Neuronal stem cell (in vitro differentiated cells): Measurements from ENCODE around the gene WWOX.

Source experiments
- DNase-seq: peaks from one replicate; pipeline ENCODE4 v3.0.0-alpha.2; 2013; ENCODE audit warnings: low spot score
- H2AFZ ChIP-seq: one replicate; pipeline ENCODE4 v1.6.1; 2013; ENCODE audit warnings: mild to moderate bottlenecking, low read length, inconsistent platforms
- H2AK5ac ChIP-seq: 2 replicates; pipeline ENCODE4 v1.6.1; 2013; ENCODE audit warnings: low read depth, mild to moderate bottlenecking, inconsistent platforms, low read length, moderate library complexity, mixed read lengths
- H2BK120ac ChIP-seq: 2 replicates; pipeline ENCODE4 v1.6.1; 2013; ENCODE audit warnings: low read depth, mild to moderate bottlenecking, inconsistent platforms, low read length, moderate library complexity, mixed read lengths
- H2BK12ac ChIP-seq: one replicate; pipeline ENCODE4 v1.6.1; 2013; ENCODE audit warnings: low read length, inconsistent platforms
- H2BK15ac ChIP-seq: 2 replicates; pipeline ENCODE4 v1.6.1; 2013; ENCODE audit warnings: mild to moderate bottlenecking, low read length, inconsistent platforms, mixed read lengths
- H2BK5ac ChIP-seq: one replicate; pipeline ENCODE4 v1.6.1; 2013; ENCODE audit warnings: inconsistent platforms, mild to moderate bottlenecking, low read length, moderate library complexity
- H3K14ac ChIP-seq: one replicate; pipeline ENCODE4 v1.6.1; 2013; ENCODE audit warnings: low read length, inconsistent platforms
- H3K18ac ChIP-seq: 2 replicates; pipeline ENCODE4 v1.6.1; 2013; ENCODE audit warnings: low read length, inconsistent platforms
- H3K23ac ChIP-seq: 2 replicates; pipeline ENCODE4 v1.6.1; 2013; ENCODE audit warnings: low read depth, mild to moderate bottlenecking, mixed read lengths, low read length, inconsistent platforms; ENCODE audit not compliant: poor library complexity
- H3K27ac ChIP-seq: replicated peaks from 3 replicates; pipeline ENCODE4 v1.5.1; 2013; ENCODE audit warnings: low read length, inconsistent platforms
- H3K27me3 ChIP-seq, 3 experiments: 2 replicates each; pipeline ENCODE4 v1.6.1; 2013; ENCODE audit warnings: low read length in 3 of 3, mild to moderate bottlenecking in 2 of 3, inconsistent platforms in 1 of 3, low read depth in 1 of 3, mixed read lengths in 1 of 3, moderate library complexity in 1 of 3; ENCODE audit not compliant: control insufficient read depth in 3 of 3, insufficient read depth in 3 of 3
- H3K36me3 ChIP-seq, 2 donors: replicated peaks in 1 of 2; 2 replicates each; pipeline ENCODE4 v1.6.1; 2013; ENCODE audit warnings: low read length in 2 of 2; ENCODE audit not compliant: control insufficient read depth in 2 of 2, insufficient read depth in 2 of 2
- H3K4ac ChIP-seq: 2 replicates; pipeline ENCODE4 v1.6.1; 2013; ENCODE audit warnings: inconsistent platforms, mild to moderate bottlenecking, low read length, moderate library complexity
- H3K4me1 ChIP-seq, 2 donors: 1 replicate in 1 of 2; 2 replicates in 1 of 2; pipeline ENCODE4 v1.6.1; 2013; ENCODE audit warnings: low read length in 2 of 2, low read depth in 1 of 2; ENCODE audit not compliant: control insufficient read depth in 2 of 2, insufficient read depth in 1 of 2
- H3K4me2 ChIP-seq: one replicate; pipeline ENCODE4 v1.6.1; 2013; ENCODE audit warnings: mild to moderate bottlenecking, low read length, inconsistent platforms; ENCODE audit not compliant: insufficient read depth, poor library complexity, severe bottlenecking
- H3K4me3 ChIP-seq, 2 donors: 2 replicates each; pipeline ENCODE4 v1.5.1; 2013; ENCODE audit warnings: low read length in 2 of 2, mild to moderate bottlenecking in 2 of 2, inconsistent platforms in 1 of 2, moderate library complexity in 1 of 2
- H3K79me1 ChIP-seq: one replicate; pipeline ENCODE4 v1.6.1; 2013; ENCODE audit warnings: low read depth, mild to moderate bottlenecking, inconsistent platforms, low read length, moderate library complexity
- H3K9ac ChIP-seq: one replicate; pipeline ENCODE4 v1.6.1; 2013; ENCODE audit warnings: mild to moderate bottlenecking, low read depth, low read length, inconsistent platforms; ENCODE audit not compliant: poor library complexity
- H3K9me3 ChIP-seq, 2 donors: replicated peaks in 1 of 2; 2 replicates each; pipeline versions ENCODE3 to v1.6.1; 2013; ENCODE audit warnings: low read length in 2 of 2, mild to moderate bottlenecking in 2 of 2, inconsistent platforms in 1 of 2, low read depth in 1 of 2, mixed read lengths in 1 of 2, moderate library complexity in 1 of 2; ENCODE audit not compliant: control insufficient read depth in 2 of 2, insufficient read depth in 1 of 2
- H4K8ac ChIP-seq: one replicate; pipeline ENCODE4 v1.6.1; 2013; ENCODE audit warnings: low read depth, mild to moderate bottlenecking, inconsistent platforms, low read length, moderate library complexity
- H4K91ac ChIP-seq: one replicate; pipeline ENCODE4 v1.6.1; 2013; ENCODE audit warnings: low read length, low read depth, mild to moderate bottlenecking, inconsistent platforms; ENCODE audit not compliant: poor library complexity
- WGBS, 2 donors: extraction: QIAGEN DNeasy Blood & Tissue Kit; methylation state at CpG; one replicate each; pipeline ENCODE4 v1.1.7; 2013; ENCODE audit warnings: missing lambda C conversion rate in 2 of 2, mixed read lengths in 1 of 2; ENCODE audit not compliant: insufficient read length in 2 of 2, insufficient replicate concordance in 1 of 2; ENCODE audit errors: extremely low coverage in 2 of 2; 5-methylcytosine and 5-hydroxymethylcytosine counted together

Gene WWOX

DNA sequence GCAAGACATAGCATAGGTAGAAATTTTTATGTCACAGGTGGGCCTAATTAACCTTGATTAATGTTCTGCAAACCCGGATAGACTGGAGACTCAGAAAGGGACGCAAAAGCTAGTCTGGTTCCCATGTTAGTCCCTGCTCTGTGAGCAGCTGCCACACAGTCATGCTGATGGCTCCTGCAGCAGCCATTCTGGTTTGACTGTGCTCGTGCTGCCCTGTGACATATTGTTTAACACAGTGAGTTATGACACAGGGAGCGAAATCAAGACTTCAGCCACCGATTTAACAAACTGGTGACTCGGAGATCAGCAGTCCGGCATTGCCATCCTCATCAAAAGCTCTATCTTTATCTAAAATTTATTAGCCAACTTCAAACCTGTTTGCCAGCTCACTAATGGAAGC lies 169.8 kb downstream of the WWOX start:
- no peak overlapping the region for H2AFZ ChIP-seq
- H4K8ac ChIP-seq: no peak overlapping the region
- no peak overlapping the region for H3K4ac ChIP-seq
- peaks cover 0 to 2% of the 10 kb centered on the region in 2 donors for H3K4me1 ChIP-seq
- H3K9me3 ChIP-seq: peaks cover 0 to 4% of the 10 kb centered on the region in 2 donors
- no peak overlapping the region for H3K9ac ChIP-seq
- H3K4me3 ChIP-seq: no peak overlapping the region
- H2BK15ac ChIP-seq: no peak overlapping the region
- no peak overlapping the region for H2BK12ac ChIP-seq
- WGBS, 2 donors: no CpG with 5 or more reads among the region's 7 CpGs
- no peak overlapping the region for H2BK5ac ChIP-seq
- no peak overlapping the region for H3K14ac ChIP-seq
- no peak for DNase-seq
- H3K79me1 ChIP-seq: no peaks in the 10 kb centered on the region
- H3K27ac ChIP-seq: no peak overlapping the region
- no peak overlapping the region for H4K91ac ChIP-seq
- no peak overlapping the region for H3K18ac ChIP-seq
- no peaks in the 10 kb centered on the region for H3K36me3 ChIP-seq
- H2BK120ac ChIP-seq: no peak overlapping the region
- no peak overlapping the region for H2AK5ac ChIP-seq
- no peak overlapping the region for H3K23ac ChIP-seq
- H3K27me3 ChIP-seq: no peaks in the 10 kb centered on the region
- no peak overlapping the region for H3K4me2 ChIP-seq

DNA sequence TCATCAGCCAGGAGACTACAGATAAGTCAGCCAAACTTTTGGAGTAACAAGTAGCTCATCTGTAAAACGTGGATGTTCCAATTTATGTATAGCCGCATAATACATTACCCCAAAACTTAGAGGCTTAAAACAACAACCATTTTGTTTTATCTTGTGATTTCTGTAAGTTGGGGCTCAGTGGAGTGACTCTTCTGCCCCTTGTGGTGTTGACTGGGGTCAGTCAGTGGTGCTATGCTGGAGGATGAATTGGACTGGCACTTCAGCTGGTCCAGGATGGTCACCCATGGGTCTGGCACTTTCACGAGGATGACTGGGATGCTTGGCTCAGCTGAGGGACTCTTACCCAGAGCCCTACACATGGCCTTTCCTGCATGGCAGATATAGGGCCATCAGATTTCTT lies 172.5 kb downstream of the WWOX start:
- Histone ChIP-seq H2BK5ac (no peak overlapping the region), H2AK5ac (no peak overlapping the region), H2BK15ac (no peak overlapping the region), H3K14ac (no peak overlapping the region), H3K4me3 (no peak overlapping the region), H3K4me1 (peaks cover 2 to 10% of the 10 kb centered on the region in 2 donors), H3K9ac (no peak overlapping the region), H3K4ac (no peak overlapping the region), H3K27me3 (no peaks in the 10 kb centered on the region), H3K23ac (no peak overlapping the region), H4K91ac (no peak overlapping the region), H3K79me1 (no peaks in the 10 kb centered on the region), H3K4me2 (no peak overlapping the region), H3K27ac (no peak overlapping the region), H3K18ac (no peak overlapping the region), H2BK120ac (no peak overlapping the region), H4K8ac (no peak overlapping the region), H3K36me3 (no peaks in the 10 kb centered on the region), H2BK12ac (no peak overlapping the region), H3K9me3 (no peaks in the 10 kb centered on the region), H2AFZ (no peak overlapping the region)
- no peak for DNase-seq
- no CpG with 5 or more reads among the region's 3 CpGs for WGBS, 2 donors

DNA sequence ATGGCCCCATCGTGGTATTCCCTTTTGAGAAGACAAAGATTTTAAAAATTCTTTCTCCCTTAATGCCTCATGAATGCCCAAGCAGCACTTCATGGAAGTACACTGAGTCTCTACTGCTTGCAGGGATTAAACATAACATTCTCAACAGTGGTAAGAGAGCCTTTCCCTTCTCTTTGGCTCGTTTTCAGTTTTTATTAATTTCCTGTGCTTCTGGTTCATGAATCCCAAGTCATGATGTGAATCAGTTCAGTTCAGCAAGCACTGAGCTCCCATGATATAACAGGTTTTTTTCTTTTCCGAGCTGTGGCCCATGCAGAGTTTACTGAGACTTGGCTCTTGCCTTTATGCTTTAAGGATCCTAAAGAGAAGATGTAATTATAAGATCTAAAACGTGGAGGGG lies 175.3 kb downstream of the WWOX start:
- WGBS, 2 donors: no CpG with 5 or more reads among the region's 4 CpGs
- H2BK5ac ChIP-seq: no peak overlapping the region
- H3K14ac ChIP-seq: no peak overlapping the region
- no peak overlapping the region for H2AK5ac ChIP-seq
- H2BK15ac ChIP-seq: no peak overlapping the region
- H3K27me3 ChIP-seq: no peaks in the 10 kb centered on the region
- no peak for DNase-seq
- no peak overlapping the region for H3K4me2 ChIP-seq
- no peak overlapping the region for H2AFZ ChIP-seq
- H3K27ac ChIP-seq: no peak overlapping the region
- H3K36me3 ChIP-seq: no peaks in the 10 kb centered on the region
- no peak overlapping the region for H3K23ac ChIP-seq
- H4K8ac ChIP-seq: no peak overlapping the region
- no peaks in the 10 kb centered on the region for H3K79me1 ChIP-seq
- peaks cover 18 to 22% of the 10 kb centered on the region in 2 donors for H3K4me1 ChIP-seq
- no peak overlapping the region for H4K91ac ChIP-seq
- no peak overlapping the region for H3K18ac ChIP-seq
- H3K9ac ChIP-seq: no peak overlapping the region
- H3K4me3 ChIP-seq: no peak overlapping the region
- H2BK12ac ChIP-seq: no peak overlapping the region
- H3K4ac ChIP-seq: no peak overlapping the region
- H2BK120ac ChIP-seq: no peak overlapping the region
- no peaks in the 10 kb centered on the region for H3K9me3 ChIP-seq

DNA sequence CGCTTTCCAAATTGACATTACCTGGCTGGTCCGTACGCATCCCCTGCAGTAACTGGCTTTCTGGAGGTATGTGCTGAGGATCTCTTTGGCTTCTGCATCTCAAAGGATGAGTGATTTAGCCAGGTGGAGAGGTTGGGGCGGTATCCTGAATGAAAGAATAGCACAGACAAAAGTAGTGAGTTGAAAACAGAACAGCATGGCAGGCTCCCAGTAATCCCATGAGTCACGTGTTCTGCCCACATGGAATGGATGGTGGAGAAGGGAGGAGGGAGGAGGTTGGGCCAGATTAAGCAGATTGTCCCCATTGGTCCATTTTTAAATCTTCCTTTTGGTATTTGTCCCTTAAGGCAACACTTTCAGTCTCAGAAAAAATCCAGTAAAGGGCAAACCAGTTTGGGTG lies 176.0 kb downstream of the WWOX start:
- Histone ChIP-seq H3K79me1 (no peaks in the 10 kb centered on the region), H3K23ac (no peak overlapping the region), H4K8ac (no peak overlapping the region), H3K27ac (no peak overlapping the region), H3K9me3 (no peaks in the 10 kb centered on the region), H2AK5ac (no peak overlapping the region), H3K4me2 (no peak overlapping the region), H2AFZ (no peak overlapping the region), H3K27me3 (no peaks in the 10 kb centered on the region), H2BK15ac (no peak overlapping the region), H4K91ac (no peak overlapping the region), H2BK12ac (no peak overlapping the region), H2BK5ac (no peak overlapping the region), H3K4me1 (peaks cover 18 to 23% of the 10 kb centered on the region in 2 donors), H3K4ac (no peak overlapping the region), H3K18ac (no peak overlapping the region), H3K36me3 (no peaks in the 10 kb centered on the region), H3K14ac (no peak overlapping the region), H2BK120ac (no peak overlapping the region), H3K9ac (no peak overlapping the region), H3K4me3 (no peak overlapping the region)
- WGBS, 2 donors: no CpG with 5 or more reads among the region's 5 CpGs
- DNase-seq: no peak
